SK-N-SH (cell line): ENCODE results near the gene INAVA. TPM values are rescaled to one million over a fixed set of nuclear protein-coding genes. Genes with fewer than 3 reads are reported as not detected.

Experiments used
- CTCF ChIA-PET: fragments of 300-600, 350-600 bp; formaldehyde crosslinking; extraction: SDS; loops from one replicate; lab custom pipeline; 2021; lab: Yijun Ruan, JAX
- POLR2A ChIA-PET: fragments of 350-600 bp; sonication (Branson Sonifier 250); formaldehyde crosslinking; extraction: SDS; loops from one replicate; lab custom pipeline; 2020; ENCODE audit warnings: antibody characterized with exemption, inconsistent platforms; lab: Yijun Ruan, JAX
- DNase-seq: peaks from one replicate; pipeline ENCODE4 v3.0.0; 2012
- H2AFZ ChIP-seq: fragments of 200-600 bp; sonication (generic); 2 replicates; pipeline ENCODE4 v1.8.1; 2016; ENCODE audit warnings: antibody characterized with exemption, mild to moderate bottlenecking, low read depth
- H3F3A ChIP-seq: fragments of 200-600 bp; sonication (generic); replicated peaks from 2 replicates; pipeline ENCODE3; 2016; ENCODE audit warnings: antibody characterized with exemption, mild to moderate bottlenecking; ENCODE audit not compliant: insufficient read depth
- H3K27ac ChIP-seq, 2 experiments: fragments of 200-500 bp in 1 of 2; fragments of 200-600 bp in 1 of 2; sonication (Bioruptor generic) in 1 of 2; sonication (generic), shearing (Covaris generic) in 1 of 2; 2 replicates each; pipeline versions ENCODE4 v1.5.1 to v1.6.1; 2014 to 2016; ENCODE audit warnings: low read depth in 2 of 2, inconsistent platforms in 1 of 2, low read length in 1 of 2, mild to moderate bottlenecking in 1 of 2, mixed read lengths in 1 of 2
- H3K27me3 ChIP-seq: fragments of 200-600 bp; sonication (generic), shearing (Covaris generic); 2 replicates; pipeline ENCODE4 v1.6.1; 2016; ENCODE audit warnings: mixed run types; ENCODE audit not compliant: insufficient read depth
- H3K36me3 ChIP-seq, 2 experiments: fragments of 200-500 bp in 1 of 2; fragments of 200-600 bp in 1 of 2; sonication (Bioruptor generic) in 1 of 2; sonication (generic) in 1 of 2; replicated peaks in 1 of 2; 2 replicates each; pipeline versions ENCODE3 to v1.5.1; 2014 to 2016; ENCODE audit warnings: low read length in 1 of 2, mild to moderate bottlenecking in 1 of 2; ENCODE audit not compliant: insufficient read depth in 2 of 2, control insufficient read depth in 1 of 2
- H3K4me1 ChIP-seq, 2 experiments: fragments of 200-500 bp in 1 of 2; fragments of 200-600 bp in 1 of 2; sonication (Bioruptor generic) in 1 of 2; sonication (generic), shearing (Covaris generic) in 1 of 2; 2 replicates each; pipeline versions ENCODE4 v1.5.1 to v1.6.1; 2014 to 2016; ENCODE audit warnings: low read depth in 1 of 2, low read length in 1 of 2, mixed run types in 1 of 2; ENCODE audit not compliant: insufficient read depth in 2 of 2, control insufficient read depth in 1 of 2
- H3K4me2 ChIP-seq: fragments of 200-600 bp; sonication (generic), shearing (Covaris generic); 2 replicates; pipeline ENCODE4 v1.6.1; 2017; ENCODE audit warnings: mixed run types
- H3K4me3 ChIP-seq, 2 experiments: fragments of 200-500 bp in 1 of 2; fragments of 200-600 bp in 1 of 2; sonication (Bioruptor generic) in 1 of 2; sonication (generic), shearing (Covaris generic) in 1 of 2; 2 replicates each; pipeline versions ENCODE4 v1.5.1 to v1.8.1; 2014 to 2016; ENCODE audit warnings: low read depth in 2 of 2, inconsistent platforms in 1 of 2, low read length in 1 of 2, mild to moderate bottlenecking in 1 of 2, mixed read lengths in 1 of 2, moderate library complexity in 1 of 2
- H3K79me2 ChIP-seq: fragments of 200-600 bp; sonication (generic); 2 replicates; pipeline ENCODE4 v1.8.1; 2017; ENCODE audit warnings: mild to moderate bottlenecking; ENCODE audit not compliant: insufficient read depth
- H3K9ac ChIP-seq: fragments of 200-600 bp; sonication (generic); 2 replicates; pipeline ENCODE4 v1.6.1; 2017; ENCODE audit warnings: mixed run types
- H3K9me2 ChIP-seq: fragments of 200-600 bp; sonication (generic); 2 replicates; pipeline ENCODE4 v1.6.1; 2017; ENCODE audit warnings: mixed run types
- H3K9me3 ChIP-seq: fragments of 200-600 bp; sonication (generic); 2 replicates; pipeline ENCODE4 v1.6.1; 2017; ENCODE audit warnings: mixed run types, mild to moderate bottlenecking, moderate library complexity
- H4K20me1 ChIP-seq: fragments of 200-600 bp; sonication (generic); 2 replicates; pipeline ENCODE4 v1.6.1; 2017; ENCODE audit warnings: mild to moderate bottlenecking, mixed run types; ENCODE audit not compliant: insufficient read depth
- CTCF ChIP-seq: fragments of 200-600 bp; sonication (generic); IDR thresholded peaks from 2 replicates; pipeline ENCODE4 v1.6.1; 2017; ENCODE audit warnings: antibody characterized with exemption, mild to moderate bottlenecking, moderate library complexity
- ELF1 ChIP-seq: IDR thresholded peaks from 2 replicates; pipeline ENCODE4 v1.4.0; 2012
- EP300 ChIP-seq, 2 experiments: IDR thresholded peaks; 2 replicates each; pipeline versions ENCODE4 v1.4.0 to v1.6.1; 2012; ENCODE audit warnings: borderline replicate concordance in 1 of 2, low read depth in 1 of 2, low read length in 1 of 2
- EZH2phosphoT487 ChIP-seq: fragments of 200-600 bp; sonication (generic); IDR thresholded peaks from 2 replicates; pipeline ENCODE4 v1.6.1; 2017; ENCODE audit warnings: low read depth, mixed run types, mild to moderate bottlenecking, antibody characterized with exemption, moderate library complexity, borderline replicate concordance
- FOXM1 ChIP-seq: IDR thresholded peaks from 2 replicates; pipeline ENCODE4 v1.4.0; 2012; ENCODE audit warnings: low read depth, mild to moderate bottlenecking
- JUND ChIP-seq: IDR thresholded peaks from 2 replicates; pipeline ENCODE4 v1.4.0; 2012
- MAX ChIP-seq: IDR thresholded peaks from 2 replicates; pipeline ENCODE4 v1.4.0; 2012; ENCODE audit warnings: low read depth
- MXI1 ChIP-seq: IDR thresholded peaks from 2 replicates; pipeline ENCODE4 v1.6.1; 2012; ENCODE audit warnings: mild to moderate bottlenecking, low read depth, low read length, improper control_type of control experiment
- PBX3 ChIP-seq: IDR thresholded peaks from 2 replicates; pipeline ENCODE4; 2012
- POLR2AphosphoS5 ChIP-seq: IDR thresholded peaks from 2 replicates; pipeline ENCODE4 v1.6.1; 2012; ENCODE audit warnings: low read depth, low read length
- RAD21 ChIP-seq: IDR thresholded peaks from 2 replicates; pipeline ENCODE4 v1.6.1; 2012; ENCODE audit warnings: mild to moderate bottlenecking, low read length
- RFX5 ChIP-seq: IDR thresholded peaks from 2 replicates; pipeline ENCODE4 v1.6.1; 2012; ENCODE audit warnings: mild to moderate bottlenecking, improper control_type of control experiment, low read length
- RXRA ChIP-seq: IDR thresholded peaks from 2 replicates; pipeline ENCODE4 v1.4.0; 2012; ENCODE audit warnings: low read depth, mild to moderate bottlenecking, borderline replicate concordance
- SMC3 ChIP-seq: IDR thresholded peaks from 2 replicates; pipeline ENCODE4 v1.6.1; 2012; ENCODE audit warnings: low read depth, low read length, improper control_type of control experiment
- TAF1 ChIP-seq: IDR thresholded peaks from 2 replicates; pipeline ENCODE4 v1.6.1; 2012; ENCODE audit warnings: low read depth, mild to moderate bottlenecking, low read length, moderate library complexity, borderline replicate concordance
- YY1 ChIP-seq: IDR thresholded peaks from 2 replicates; pipeline ENCODE4 v1.4.0; 2012; ENCODE audit warnings: low read depth, mild to moderate bottlenecking
- WGBS: methylation state at CpG from one replicate; pipeline ENCODE4 v1.1.6; 2017; ENCODE audit warnings: low lambda C conversion rate; 5-methylcytosine and 5-hydroxymethylcytosine counted together
- polyA plus RNA-seq, 3 experiments: library from polyadenylated mRNA; depleted of rRNA; stranded (reverse); fragments of >200 nt; gene quantifications; 2 replicates each; pipeline ENCODE4 v1.2.3, GENCODE V29; 2012
- TF ChIP-seq, protein P1 (sequence below): IDR thresholded peaks from 2 replicates; pipeline ENCODE4 v1.4.0; 2012; ENCODE audit warnings: low read depth, borderline replicate concordance

Gene INAVA
- polyA plus RNA-seq, 1 of the 3 experiments (the other 2 are of a cell fraction), result 0.12 TPM

- Histone ChIP-seq H3K27me3 (no peaks in the 10 kb centered on the region), H3K36me3 (no peaks in the 10 kb centered on the region), H3K79me2 (no peaks in the 10 kb centered on the region), H3K4me3 (peak overlapping the region; percentile 58 to 70), H3K4me2 (peak overlapping the region; percentile 83), H3K9me2 (no peaks in the 10 kb centered on the region), H3K9ac (peak overlapping the region; percentile 74), H3K27ac (no peak overlapping the region), H3K9me3 (no peaks in the 10 kb centered on the region), H3K4me1 (peaks cover 0 to 3% of the 10 kb centered on the region in 2 experiments; a peak in 1 of 4 replicates), H3F3A (no peaks in the 10 kb centered on the region), H2AFZ (peak overlapping the region; percentile 92), H4K20me1 (no peaks in the 10 kb centered on the region)
- DNase-seq, result peak; percentile 88
- ChIA-PET POLR2A (interaction anchor here (0.6 to 0.9 kb wide), 2 partner anchors 9 to 80 kb away, joined by 3 to 4 read pairs; no protein-coding TSS in a partner anchor), CTCF (interaction anchor here (0.7 to 2.1 kb wide), 22 partner anchors 9 to 332 kb away, joined by 3 to 15 read pairs (median 4); no protein-coding TSS in a partner anchor)
- TF ChIP-seq, protein P1, sequence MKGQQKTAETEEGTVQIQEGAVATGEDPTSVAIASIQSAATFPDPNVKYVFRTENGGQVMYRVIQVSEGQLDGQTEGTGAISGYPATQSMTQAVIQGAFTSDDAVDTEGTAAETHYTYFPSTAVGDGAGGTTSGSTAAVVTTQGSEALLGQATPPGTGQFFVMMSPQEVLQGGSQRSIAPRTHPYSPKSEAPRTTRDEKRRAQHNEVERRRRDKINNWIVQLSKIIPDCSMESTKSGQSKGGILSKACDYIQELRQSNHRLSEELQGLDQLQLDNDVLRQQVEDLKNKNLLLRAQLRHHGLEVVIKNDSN, result no peak
- TF ChIP-seq POLR2AphosphoS5 (peak; percentile 48; the same call in 1 of the 2 replicates), CTCF (peak; percentile 70), TAF1 (0 out of 2 replicates have a peak, but pooled peaks have one; percentile 10), RAD21 (peak; percentile 39), YY1 (no peak), RXRA (no peak), MAX (peak; percentile 29; the same call in 1 of the 2 replicates), SMC3 (peak; percentile 23), EP300 (IDR thresholded peaks at IDR 0.05; ENCODE audit: borderline replicate concordance in 1 of 2, low read depth in 1 of 2, low read length in 1 of 2) (peak in 1 of 2 experiments; percentile 29; a peak in 1 of 4 replicates)
- 14% methylated on average over 45 of the region's 72 CpGs for WGBS
Measured at GRCh38 chr1:200890818-200891773, 3.6 kb upstream of the INAVA start.

DNA sequence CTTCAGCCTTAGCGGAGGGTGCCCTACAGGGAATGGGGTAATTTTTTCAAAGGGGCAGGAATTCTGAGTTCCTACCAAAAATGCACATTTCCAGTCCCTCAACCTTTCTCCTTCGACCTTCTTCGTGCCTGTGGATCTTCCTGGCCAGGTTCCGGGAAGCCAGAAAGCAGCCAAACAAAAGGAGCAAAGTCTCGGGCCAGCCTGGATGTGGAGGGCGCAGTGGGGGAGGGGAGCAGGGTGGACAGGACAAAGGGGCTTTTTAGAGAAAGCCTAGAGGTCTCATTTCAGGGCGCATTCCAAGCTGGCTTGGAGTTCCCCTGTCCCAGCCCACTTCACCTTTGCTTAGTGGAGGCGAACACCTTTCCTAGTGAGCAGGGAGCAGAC is 2.9 kb upstream of the INAVA start:
- Histone ChIP-seq H3K36me3 (no peaks in the 10 kb centered on the region), H4K20me1 (no peaks in the 10 kb centered on the region), H3K27ac (no peak overlapping the region), H3K79me2 (no peaks in the 10 kb centered on the region), H3K9ac (no peak overlapping the region), H3K4me1 (peaks cover 0 to 3% of the 10 kb centered on the region in 2 experiments; a peak in 1 of 4 replicates), H2AFZ (peak overlapping the region; percentile 92; the same call in 1 of the 2 replicates), H3K4me2 (peak overlapping the region; percentile 83; the same call in 1 of the 2 replicates), H3K27me3 (no peaks in the 10 kb centered on the region), H3F3A (no peaks in the 10 kb centered on the region), H3K9me2 (no peaks in the 10 kb centered on the region), H3K9me3 (no peaks in the 10 kb centered on the region), H3K4me3 (peak overlapping the region in 1 of 2 experiments; percentile 70; a peak in 1 of 4 replicates)
- ChIA-PET POLR2A (interaction anchor here (0.9 kb wide), 1 partner anchor 10 kb away, joined by 4 read pairs; no protein-coding TSS in a partner anchor), CTCF (interaction anchor here (1.0 to 2.1 kb wide), 7 partner anchors 8 to 270 kb away, joined by 3 to 10 read pairs (median 5); no protein-coding TSS in a partner anchor)
- WGBS, result 80% methylated on average over 7 of the region's 8 CpGs
- DNase-seq, result no peak
- TF ChIP-seq ELF1, result no peak
- TF ChIP-seq RFX5, result no peak
- no peak for TF ChIP-seq EZH2phosphoT487
- TF ChIP-seq CTCF, result no peak
- no peak for TF ChIP-seq JUND
- TF ChIP-seq MXI1, result no peak
- no peak for TF ChIP-seq PBX3
- TF ChIP-seq SMC3, result no peak
- no peak for TF ChIP-seq FOXM1
